Ovary (tissue), 9 donors: ENCODE data around the gene AGT. TPM values are rescaled to one million over a fixed set of nuclear protein-coding genes. Genes with fewer than 3 reads are reported as not detected.

ENCODE experiments used
- DNase-seq, 5 donors: peaks; one replicate each; pipeline ENCODE4 v3.0.0-alpha.2; 2019 to 2020
- H3K27ac ChIP-seq, 2 donors: fragments of 200-600 bp; one replicate each; pipeline versions ENCODE4 v1.5.1 to v1.8.0; 2019 to 2022
- H3K27me3 ChIP-seq: fragments of 200-600 bp; one replicate; pipeline ENCODE4 v1.8.0; 2022
- H3K36me3 ChIP-seq: fragments of 200-600 bp; sonication (generic); one replicate; pipeline ENCODE4 v1.5.1; 2019
- H3K4me1 ChIP-seq: one replicate; pipeline ENCODE4 v1.8.1; 2013; ENCODE audit warnings: mild to moderate bottlenecking, moderate library complexity; ENCODE audit not compliant: insufficient read depth
- H3K4me3 ChIP-seq: fragments of 200-600 bp; sonication (generic); one replicate; pipeline ENCODE4 v1.5.1; 2017
- H3K9me3 ChIP-seq, 2 donors: fragments of 200-600 bp in 1 of 2; sonication (generic) in 1 of 2; one replicate each; pipeline versions ENCODE4 v1.5.1 to v1.8.1; 2013 to 2019; ENCODE audit warnings: mild to moderate bottlenecking in 1 of 2, moderate library complexity in 1 of 2
- CTCF ChIP-seq, 3 donors: fragments of 450-650 bp in 2 of 3; fragments of 200-600 bp in 1 of 3; IDR thresholded peaks; one replicate each; pipeline versions ENCODE4 v1.5.1 to v1.8.0; 2016 to 2022; ENCODE audit warnings: antibody characterized with exemption in 3 of 3, mild to moderate bottlenecking in 1 of 3
- EP300 ChIP-seq: sonication (generic); formaldehyde crosslinking; IDR thresholded peaks from one replicate; pipeline ENCODE4 v1.6.1; 2017; ENCODE audit warnings: antibody characterized with exemption
- POLR2A ChIP-seq: fragments of 450-650 bp; IDR thresholded peaks from one replicate; pipeline ENCODE4 v1.6.1; 2017; ENCODE audit warnings: antibody characterized with exemption, mild to moderate bottlenecking, moderate library complexity
- WGBS, 3 donors: extraction: QIAGEN DNeasy Blood & Tissue Kit in 1 of 3; methylation state at CpG; one replicate each; pipeline versions ENCODE4 v1.1.5 to v1.1.7; 2013 to 2017; 5-methylcytosine and 5-hydroxymethylcytosine counted together
- intact Hi-C, 4 donors: fragments of 100-400 bp; cut with DNase I; formaldehyde crosslinking; loops; one replicate each; pipeline versions ENCODE4 v1.11.0 to v1.15.1; 2022 to 2023
- polyA plus RNA-seq, 2 donors: library from polyadenylated mRNA; stranded (reverse); fragments of 200-250 nt in 1 of 2; fragments of 350-450 nt in 1 of 2; fragmentation: Illumina TruSeq in 1 of 2; extraction: RNeasy Lipid Tissue Mini Kit (QIAGEN cat#74804) in 1 of 2; gene quantifications; one replicate each; pipeline ENCODE4 v1.2.3, GENCODE V29; 2013 to 2014
- total RNA-seq, 7 donors: library from RNA; depleted of rRNA in 2 of 7; stranded (reverse); fragments of >200 nt in 2 of 7; fragmentation: NEBNext Ultra II Directional in 3 of 7; extraction: Animal tissue kit (Norgen Biotek cat#: 25700) in 3 of 7; gene quantifications; one replicate each; pipeline versions ENCODE4 v1.1.0 to v1.2.4, GENCODE V29; 2016 to 2023
- donor health status: DM: no; HTN: no; CAD: no; lungs with moderate emphysema.
- donor health status: DM: no; HTN: no; CAD: no.
- donor health status: Bipolar disorder and iron deficiency.
- donor health status: DM: yes; HTN: yes; CAD: no.
- donor health status: DM: no; HTN: no; CAD: no.
- donor health status: DM: yes; HTN: yes; CAD: no.

AGT gene
- total and polyA plus RNA-seq, 9 donors: 0.60 to 10.0 (median 3.3) TPM

GRCh38 chr1:230715510-230715909 is 1.6 kb upstream of the AGT start:
- H3K4me1 ChIP-seq: peaks cover 9% of the 10 kb centered on the region
- TF ChIP-seq POLR2A (no peak), CTCF (IDR thresholded peaks at IDR 0.05) (no peak), EP300 (no peak)
- H3K36me3 ChIP-seq: no peaks in the 10 kb centered on the region
- no peak for DNase-seq
- H3K9me3 ChIP-seq: no peaks in the 10 kb centered on the region
- H3K27ac ChIP-seq: no peak overlapping the region
- H3K27me3 ChIP-seq: no peaks in the 10 kb centered on the region
- H3K4me3 ChIP-seq: no peak overlapping the region
- WGBS, 3 donors: 73 to 90% (median 88%) methylated on average over 3 of the region's 3 CpGs
- intact Hi-C loops: no loop called here

GRCh38 chr1:230713547-230713914 is 391 bp downstream of the AGT start:
- no peak for TF ChIP-seq POLR2A
- TF ChIP-seq CTCF (IDR thresholded peaks at IDR 0.05): no peak
- TF ChIP-seq EP300: no peak
- WGBS, 3 donors: 77 to 86% (median 85%) methylated on average over 8 of the region's 8 CpGs
- Histone ChIP-seq H3K27ac (peak overlapping the region in 1 of 2 donors; percentile 3), H3K36me3 (no peaks in the 10 kb centered on the region), H3K9me3 (no peaks in the 10 kb centered on the region), H3K4me3 (no peak overlapping the region), H3K4me1 (peaks cover 9% of the 10 kb centered on the region), H3K27me3 (no peaks in the 10 kb centered on the region)
- intact Hi-C loops: no loop called here
- DNase-seq: no peak

DNA sequence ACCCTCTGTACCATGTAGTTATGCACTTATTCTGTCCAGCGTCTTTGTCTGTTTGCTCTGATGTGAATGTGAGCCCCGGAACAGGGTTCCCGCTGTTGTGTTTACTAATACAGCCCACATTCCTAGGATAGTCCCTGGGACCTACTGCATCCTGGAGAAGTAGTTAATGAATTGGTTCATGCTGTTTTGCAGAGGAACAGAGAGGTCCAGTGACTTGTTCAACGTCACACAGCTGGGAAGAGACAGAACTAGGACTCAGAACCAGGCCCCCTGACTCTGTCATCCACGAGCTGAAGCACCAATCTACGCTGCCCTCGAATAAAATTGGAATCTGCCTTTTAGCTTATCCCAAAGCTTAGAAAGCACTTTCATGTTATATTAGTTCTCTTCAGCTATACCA is 784 bp downstream of the AGT start:
- Histone ChIP-seq H3K4me1 (peaks cover 9% of the 10 kb centered on the region), H3K27me3 (no peaks in the 10 kb centered on the region), H3K4me3 (no peak overlapping the region), H3K36me3 (no peaks in the 10 kb centered on the region), H3K9me3 (no peaks in the 10 kb centered on the region), H3K27ac (no peak overlapping the region)
- no peak for TF ChIP-seq CTCF (IDR thresholded peaks at IDR 0.05)
- intact Hi-C loops: no loop called here
- no peak for DNase-seq
- 75 to 81% (median 76%) methylated on average over 7 of the region's 7 CpGs for WGBS, 3 donors

DNA sequence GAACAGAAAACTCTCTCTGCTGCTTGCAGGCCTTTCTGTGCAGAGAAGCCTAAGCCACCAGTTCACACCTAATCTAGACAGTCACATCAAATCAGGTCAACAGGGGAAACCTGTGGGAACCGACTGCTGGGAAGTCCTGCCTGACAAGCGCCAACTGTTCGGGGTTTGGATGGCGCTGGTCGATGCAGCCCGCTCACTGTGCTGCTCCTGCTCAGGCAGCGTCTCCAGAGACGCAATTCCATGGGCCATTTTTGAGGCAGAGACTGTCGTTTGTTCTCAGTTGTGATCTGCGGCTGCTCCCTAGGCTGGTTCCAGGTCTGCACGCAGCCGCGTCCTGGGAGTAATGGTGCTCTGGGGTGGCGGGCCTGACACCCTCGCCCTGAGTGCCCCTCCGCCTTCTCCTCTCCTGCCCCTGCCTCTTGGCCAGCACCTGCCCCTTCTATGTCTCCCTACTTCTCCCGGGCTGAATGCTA is 1.4 kb downstream of the AGT start:
- no peaks in the 10 kb centered on the region for H3K27me3 ChIP-seq
- TF ChIP-seq POLR2A (no peak), EP300 (no peak), CTCF (IDR thresholded peaks at IDR 0.05) (no peak)
- intact Hi-C loops: no loop called here
- DNase-seq: no peak
- no peak overlapping the region for H3K4me3 ChIP-seq
- WGBS, 3 donors: 91 to 95% (median 92%) methylated on average over 17 of the region's 17 CpGs
- peaks cover 9% of the 10 kb centered on the region for H3K4me1 ChIP-seq
- no peaks in the 10 kb centered on the region for H3K36me3 ChIP-seq
- no peaks in the 10 kb centered on the region for H3K9me3 ChIP-seq
- H3K27ac ChIP-seq: no peak overlapping the region

GRCh38 chr1:230711245-230711644 is 2.7 kb downstream of the AGT start:
- H3K9me3 ChIP-seq: no peaks in the 10 kb centered on the region
- no peak overlapping the region for H3K4me3 ChIP-seq
- 78 to 93% (median 89%) methylated on average over 2 to 3 of the region's 3 CpGs for WGBS, 3 donors
- intact Hi-C loops: no loop called here
- no peaks in the 10 kb centered on the region for H3K27me3 ChIP-seq
- H3K36me3 ChIP-seq: no peaks in the 10 kb centered on the region
- H3K4me1 ChIP-seq: peaks cover 9% of the 10 kb centered on the region
- H3K27ac ChIP-seq: no peak overlapping the region
- TF ChIP-seq POLR2A (no peak), EP300 (no peak), CTCF (IDR thresholded peaks at IDR 0.05) (no peak)
- DNase-seq: no peak
